Endothelial cell of umbilical vein (primary cell): ENCODE data around the gene ZNF148. TPM values are rescaled to one million over a fixed set of nuclear protein-coding genes. Genes with fewer than 3 reads are reported as not detected.

ENCODE experiments used
- BruUV-seq: library from RNA; stranded (reverse); fragments of 400-500 nt; replicated peaks from 2 replicates; lab custom pipeline; 2021; lab: Mats Ljungman, UMichigan
- CTCF ChIA-PET: fragments of 300-600, 350-600 bp; sonication (Branson Sonifier 250); formaldehyde crosslinking; loops from one replicate; lab custom pipeline; 2021; ENCODE audit warnings: antibody characterized with exemption, inconsistent platforms; lab: Charles Lee
- POLR2A ChIA-PET: fragments of 300-600, 350-600 bp; sonication (Branson Sonifier 250); formaldehyde crosslinking; loops from one replicate; lab custom pipeline; 2021; ENCODE audit warnings: antibody characterized with exemption, inconsistent platforms; lab: Charles Lee
- DNase-seq: peaks from one replicate; pipeline ENCODE4 v3.0.0-alpha.2; 2011; ENCODE audit warnings: low read depth, low spot score
- FAIRE-seq: peaks from 2 replicates; lab custom pipeline; 2011; peaks lifted over from hg19 to GRCh38; lab: Jason Lieb, UNC
- H2AFZ ChIP-seq: 2 replicates; pipeline ENCODE4 v1.6.0; 2012; ENCODE audit warnings: low read depth, low read length, control low read depth, inconsistent platforms
- H3K27ac ChIP-seq: 2 replicates; pipeline ENCODE4 v1.5.1; 2011; ENCODE audit warnings: low read depth, mild to moderate bottlenecking, control low read depth, low read length, moderate library complexity; ENCODE audit not compliant: insufficient read depth
- H3K27me3 ChIP-seq, 2 experiments: 2 replicates each; pipeline versions ENCODE4 v1.6.0 to v1.6.1; 2011; ENCODE audit warnings: low read length in 2 of 2, mixed read lengths in 1 of 2; ENCODE audit not compliant: control insufficient read depth in 2 of 2, insufficient read depth in 2 of 2
- H3K36me3 ChIP-seq, 2 experiments: 2 replicates in 1 of 2; 3 replicates in 1 of 2; pipeline ENCODE4 v1.5.1; 2011; ENCODE audit warnings: low read length in 2 of 2, mild to moderate bottlenecking in 1 of 2, moderate library complexity in 1 of 2; ENCODE audit not compliant: control insufficient read depth in 2 of 2, insufficient read depth in 2 of 2; ENCODE audit errors: extremely low read depth in 1 of 2
- H3K4me1 ChIP-seq: 3 replicates; pipeline ENCODE4 v1.5.1; 2011; ENCODE audit warnings: mild to moderate bottlenecking, low read length; ENCODE audit not compliant: control insufficient read depth, insufficient read depth; ENCODE audit errors: extremely low read depth
- H3K4me2 ChIP-seq: 2 replicates; pipeline ENCODE4 v1.6.1; 2011; ENCODE audit warnings: low read length, control low read depth, mixed read lengths; ENCODE audit not compliant: insufficient read depth
- H3K4me3 ChIP-seq, 3 experiments: fragments of 200-600 bp in 1 of 3; sonication (generic), shearing (Covaris generic) in 1 of 3; replicated peaks in 1 of 3; 2 replicates each; pipeline ENCODE4 v1.5.1; 2011 to 2016; ENCODE audit warnings: control low read depth in 3 of 3, low read length in 3 of 3, mild to moderate bottlenecking in 2 of 3, inconsistent platforms in 1 of 3, low read depth in 1 of 3, moderate library complexity in 1 of 3; ENCODE audit not compliant: insufficient read depth in 1 of 3
- H3K79me2 ChIP-seq: 2 replicates; pipeline ENCODE4 v1.6.0; 2012; ENCODE audit warnings: low read length, inconsistent platforms; ENCODE audit not compliant: control insufficient read depth, insufficient read depth
- H3K9ac ChIP-seq: replicated peaks from 2 replicates; pipeline ENCODE3; 2011; ENCODE audit warnings: low read length, control low read depth; ENCODE audit not compliant: insufficient read depth; ENCODE audit errors: extremely low read depth
- H3K9me1 ChIP-seq: replicated peaks from 3 replicates; pipeline ENCODE4 v1.6.0; 2011; ENCODE audit warnings: mild to moderate bottlenecking, low read length; ENCODE audit not compliant: control insufficient read depth, insufficient read depth; ENCODE audit errors: extremely low read depth
- H3K9me3 ChIP-seq: replicated peaks from 2 replicates; pipeline ENCODE4 v1.5.1; 2012; ENCODE audit warnings: low read length, inconsistent platforms; ENCODE audit not compliant: control insufficient read depth, insufficient read depth
- H4K20me1 ChIP-seq: replicated peaks from 2 replicates; pipeline ENCODE3; 2011; ENCODE audit warnings: mild to moderate bottlenecking, low read length; ENCODE audit not compliant: control insufficient read depth, insufficient read depth; ENCODE audit errors: extremely low read depth
- EZH2 ChIP-seq: IDR thresholded peaks from 2 replicates; pipeline ENCODE4 v1.6.1; 2012; ENCODE audit warnings: borderline replicate concordance, low read depth, mild to moderate bottlenecking, moderate library complexity, low read length, inconsistent platforms; ENCODE audit not compliant: severe bottlenecking
- FOS ChIP-seq: IDR thresholded peaks from 2 replicates; pipeline ENCODE4 v1.6.1; 2011; ENCODE audit warnings: mild to moderate bottlenecking, low read length, moderate library complexity, borderline replicate concordance; ENCODE audit not compliant: insufficient read depth
- GATA2 ChIP-seq: IDR thresholded peaks from 2 replicates; pipeline ENCODE4 v1.7.0; 2011; ENCODE audit warnings: low read depth, mild to moderate bottlenecking, moderate library complexity, mixed read lengths, low read length; ENCODE audit not compliant: insufficient read length, insufficient read depth
- JUN ChIP-seq: IDR thresholded peaks from 2 replicates; pipeline ENCODE4 v1.6.1; 2011; ENCODE audit warnings: borderline replicate concordance, low read depth; ENCODE audit not compliant: insufficient read length, insufficient read depth
- MAX ChIP-seq: IDR thresholded peaks from 2 replicates; pipeline ENCODE4 v1.6.1; 2011; ENCODE audit not compliant: insufficient read depth, insufficient read length
- MYC ChIP-seq: IDR thresholded peaks from one replicate; pipeline ENCODE4 v1.6.1; 2011; ENCODE audit warnings: mild to moderate bottlenecking, low read depth, low read length
- POLR2A ChIP-seq: IDR thresholded peaks from 2 replicates; pipeline ENCODE4 v1.6.1; 2012; ENCODE audit warnings: low read depth, mild to moderate bottlenecking, control low read depth, low read length
- POLR2AphosphoS5 ChIP-seq: IDR thresholded peaks from 2 replicates; pipeline ENCODE4 v1.6.1; 2012; ENCODE audit warnings: low read depth, mild to moderate bottlenecking, control low read depth, low read length, moderate library complexity; ENCODE audit not compliant: insufficient read depth
- dilution Hi-C: fragments of 300-500 bp; cut with MboI; formaldehyde crosslinking; loops from one replicate; pipeline ENCODE4 v1.15.0; 2019; ENCODE audit warnings: low sequenced_read_pairs; ENCODE audit not compliant: extremely low pct_ligation_motif_present
- intact Hi-C: fragments of 100-400 bp; cut with micrococcal nuclease; formaldehyde crosslinking; loops from one replicate; pipeline ENCODE4 v1.10.0; 2022
- polyA plus RNA-seq, 4 experiments: library from polyadenylated mRNA; depleted of rRNA in 3 of 4; stranded (reverse) in 3 of 4; unstranded in 1 of 4; fragments of >200 nt; gene quantifications; 2 replicates each; pipeline versions ENCODE4 v1.2.1 to v1.2.3, GENCODE V29; 2011 to 2012; ENCODE audit warnings: missing spikeins in 1 of 4
- total RNA-seq: library from RNA; stranded (reverse); gene quantifications from 2 replicates; pipeline ENCODE4 v1.2.3, GENCODE V29; 2021
- TF ChIP-seq, protein P1 (sequence below), 2 donors: IDR thresholded peaks; 1 replicate in 1 of 2; 2 replicates in 1 of 2; pipeline ENCODE4 v1.5.1; 2011; ENCODE audit warnings: low read length in 2 of 2, mild to moderate bottlenecking in 2 of 2, moderate library complexity in 2 of 2, control low read depth in 1 of 2, inconsistent platforms in 1 of 2, low read depth in 1 of 2; ENCODE audit not compliant: insufficient read depth in 1 of 2; ENCODE audit errors: extremely low read depth in 1 of 2

The ZNF148 gene
- total and polyA plus RNA-seq, 2 donors (not counting 3 experiments of a cell fraction or from before 2014, with no cell fraction given), result 8.0 to 41.3 TPM

- Histone ChIP-seq H3K36me3 (no peaks in the 10 kb centered on the region), H3K9me1 (no peaks in the 10 kb centered on the region), H3K79me2 (peaks cover 35% of the 10 kb centered on the region), H3K4me2 (peak overlapping the region; percentile 88), H2AFZ (peak overlapping the region; percentile 49), H3K4me1 (peaks cover 15% of the 10 kb centered on the region), H4K20me1 (peaks cover 4% of the 10 kb centered on the region), H3K9ac (peak overlapping the region; percentile 78), H3K4me3 (peak overlapping the region; percentile 46 to 100 (median 67)), H3K27me3 (no peaks in the 10 kb centered on the region), H3K27ac (peak overlapping the region; percentile 57), H3K9me3 (no peaks in the 10 kb centered on the region)
- dilution Hi-C loops, result no loop called here
- ChIA-PET POLR2A (no interaction called here), CTCF (interaction anchor here (1.0 to 2.6 kb wide), 3 partner anchors 9 to 19 kb away, joined by 3 to 6 read pairs (median 4); no protein-coding TSS in a partner anchor)
- intact Hi-C loops, result loop anchor here (2.0 to 5.0 kb wide), 5 partner anchors 109 to 319 kb away; partner anchors contain the start of gene OSBPL11
- BruUV-seq, result no TSS peak
- TF ChIP-seq EZH2, result no peak
- no peak for TF ChIP-seq POLR2AphosphoS5
- TF ChIP-seq MAX, result no peak
- TF ChIP-seq, protein P1, sequence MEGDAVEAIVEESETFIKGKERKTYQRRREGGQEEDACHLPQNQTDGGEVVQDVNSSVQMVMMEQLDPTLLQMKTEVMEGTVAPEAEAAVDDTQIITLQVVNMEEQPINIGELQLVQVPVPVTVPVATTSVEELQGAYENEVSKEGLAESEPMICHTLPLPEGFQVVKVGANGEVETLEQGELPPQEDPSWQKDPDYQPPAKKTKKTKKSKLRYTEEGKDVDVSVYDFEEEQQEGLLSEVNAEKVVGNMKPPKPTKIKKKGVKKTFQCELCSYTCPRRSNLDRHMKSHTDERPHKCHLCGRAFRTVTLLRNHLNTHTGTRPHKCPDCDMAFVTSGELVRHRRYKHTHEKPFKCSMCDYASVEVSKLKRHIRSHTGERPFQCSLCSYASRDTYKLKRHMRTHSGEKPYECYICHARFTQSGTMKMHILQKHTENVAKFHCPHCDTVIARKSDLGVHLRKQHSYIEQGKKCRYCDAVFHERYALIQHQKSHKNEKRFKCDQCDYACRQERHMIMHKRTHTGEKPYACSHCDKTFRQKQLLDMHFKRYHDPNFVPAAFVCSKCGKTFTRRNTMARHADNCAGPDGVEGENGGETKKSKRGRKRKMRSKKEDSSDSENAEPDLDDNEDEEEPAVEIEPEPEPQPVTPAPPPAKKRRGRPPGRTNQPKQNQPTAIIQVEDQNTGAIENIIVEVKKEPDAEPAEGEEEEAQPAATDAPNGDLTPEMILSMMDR (IDR thresholded peaks at IDR 0.05; ENCODE audit: extremely low read depth in 1 of 2, insufficient read depth in 1 of 2, low read depth in 1 of 2, low read length in 2 of 2), result no peak
- no peak for TF ChIP-seq JUN
- no peak for TF ChIP-seq GATA2
- TF ChIP-seq FOS, result no peak
- TF ChIP-seq MYC, result no peak
- no peak for TF ChIP-seq POLR2A
- FAIRE-seq (no peak), DNase-seq (no peak)
These were observed 990 bp upstream of the ZNF148 start for GRCh38 chr3:125375950-125376679.
